Hematopoietic multipotent progenitor cell treated with erythropoietin and hydrocortisone succinate and interleukin-3 and kit ligand, for 6 days (in vitro differentiated cells): ENCODE results near the gene OR51E2.
"Not testable (repeated sequence)": the region's sequence is repeated elsewhere in the genome, so short reads cannot be mapped to it uniquely, and the experiment has no call there.

ENCODE experiments used
- DNase-seq: peaks from one replicate; pipeline ENCODE4 v3.0.0-alpha.2; 2015

The OR51E2 gene, protein sequence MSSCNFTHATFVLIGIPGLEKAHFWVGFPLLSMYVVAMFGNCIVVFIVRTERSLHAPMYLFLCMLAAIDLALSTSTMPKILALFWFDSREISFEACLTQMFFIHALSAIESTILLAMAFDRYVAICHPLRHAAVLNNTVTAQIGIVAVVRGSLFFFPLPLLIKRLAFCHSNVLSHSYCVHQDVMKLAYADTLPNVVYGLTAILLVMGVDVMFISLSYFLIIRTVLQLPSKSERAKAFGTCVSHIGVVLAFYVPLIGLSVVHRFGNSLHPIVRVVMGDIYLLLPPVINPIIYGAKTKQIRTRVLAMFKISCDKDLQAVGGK

DNA sequence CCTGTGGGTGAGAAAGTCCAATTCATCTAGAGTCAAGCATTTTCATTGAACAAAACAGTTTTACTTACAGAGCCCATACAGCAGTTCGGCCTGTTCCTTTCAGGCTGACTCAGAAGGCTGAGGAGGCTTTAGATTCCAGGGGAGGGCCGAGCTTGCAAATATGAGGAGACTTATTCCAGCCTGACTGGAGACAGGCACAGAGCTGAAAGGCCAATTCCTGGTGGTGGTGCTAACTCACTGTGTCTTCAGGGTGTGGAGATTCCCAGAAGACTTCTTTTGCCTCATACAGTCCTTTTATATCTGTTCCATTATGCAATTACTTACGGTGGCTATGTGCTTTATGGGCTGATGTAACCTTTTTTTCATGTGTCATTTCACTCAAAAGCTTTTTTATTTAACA lies at the start of gene OR51E2:
Gene OR51E2, minus strand, starts transcription at position 269 of the 400 bp plus-strand sequence. CDS start 15,142 bp downstream, outside the sequence.
- DNase-seq, result no peak

DNA sequence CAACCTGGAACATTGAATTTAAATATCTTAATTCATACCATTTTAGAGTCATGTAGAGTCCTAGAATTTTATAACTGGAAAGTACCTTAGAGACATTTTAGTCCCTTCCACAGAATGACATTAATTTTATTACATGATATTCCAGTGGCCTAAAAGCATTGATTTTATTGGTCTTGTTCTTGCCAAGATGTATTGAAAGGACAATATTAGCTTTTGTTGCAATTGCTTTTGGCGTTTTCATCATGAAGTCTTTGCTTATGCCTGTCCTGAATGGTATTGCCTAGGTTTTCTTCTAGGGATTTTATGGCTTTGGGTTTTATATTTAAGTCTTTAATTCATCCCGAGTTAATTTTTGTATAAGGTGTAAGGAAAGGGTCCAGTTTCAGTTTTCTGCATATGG lies 43.1 kb upstream of the OR51E2 start:
- no peak for DNase-seq

DNA sequence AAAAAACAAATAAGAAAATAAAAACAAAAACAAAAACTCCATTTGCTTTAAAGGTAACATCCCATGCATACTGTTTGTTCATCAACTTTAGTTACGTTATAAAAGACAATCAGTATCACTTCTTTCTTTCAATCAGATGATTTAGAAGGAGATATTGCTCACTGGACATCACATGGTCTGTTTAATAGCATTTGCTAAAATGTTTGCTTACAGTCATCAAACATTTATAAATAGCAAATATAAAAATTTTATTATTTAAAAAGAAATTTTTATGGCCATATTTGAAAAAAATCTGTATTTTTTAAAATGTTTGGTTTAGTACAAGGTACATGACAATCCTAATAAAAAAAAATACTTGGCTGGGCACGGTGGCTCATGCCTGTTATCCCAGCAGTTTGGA lies 29.5 kb upstream of the OR51E2 start:
- no peak for DNase-seq

DNA sequence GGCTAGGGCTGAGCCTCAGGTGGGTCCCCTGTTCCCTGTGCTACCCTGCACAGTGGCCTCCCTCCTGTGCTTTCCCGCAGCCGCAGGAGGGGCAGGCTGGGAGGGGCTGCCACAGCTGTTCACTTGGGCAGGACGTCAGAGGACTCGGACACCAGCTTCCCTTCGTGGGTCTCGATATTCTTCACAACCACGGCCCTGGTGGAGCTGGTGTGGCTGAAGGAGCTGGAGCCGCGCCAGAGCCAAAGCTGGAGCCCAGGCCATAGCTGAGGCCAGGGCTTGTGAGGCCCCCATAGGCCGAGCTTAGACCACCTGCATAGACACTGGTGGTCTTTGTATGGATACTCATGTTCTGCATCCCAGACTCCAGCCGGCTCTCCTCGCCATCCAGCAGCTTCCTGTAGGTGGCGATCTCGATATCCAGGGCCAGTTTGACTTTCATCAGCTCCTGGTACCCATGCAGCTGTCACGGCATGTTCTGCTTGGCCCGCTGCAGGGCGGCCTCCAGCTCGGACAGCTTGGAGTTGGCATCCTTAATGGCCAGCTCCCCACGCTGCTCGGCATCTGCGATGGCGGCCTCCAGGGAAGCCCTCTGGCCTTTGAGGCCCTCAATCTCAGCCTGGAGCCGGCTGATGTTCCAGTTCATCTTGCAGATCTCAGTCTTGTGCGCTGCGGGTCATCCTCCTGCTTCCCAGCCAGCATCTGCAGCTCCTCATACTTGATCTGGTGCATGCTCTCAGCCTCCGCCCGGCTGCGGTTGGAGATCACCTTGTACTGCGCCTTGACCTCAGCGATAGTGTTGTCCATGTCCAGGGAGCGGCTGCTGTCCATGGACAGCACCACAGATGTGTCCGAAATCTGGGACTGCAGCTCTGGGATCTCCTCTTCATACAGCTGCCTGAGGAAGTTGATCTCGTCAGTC lies 25.2 kb upstream of the OR51E2 start:
- DNase-seq, result not testable (repeated sequence)

DNA sequence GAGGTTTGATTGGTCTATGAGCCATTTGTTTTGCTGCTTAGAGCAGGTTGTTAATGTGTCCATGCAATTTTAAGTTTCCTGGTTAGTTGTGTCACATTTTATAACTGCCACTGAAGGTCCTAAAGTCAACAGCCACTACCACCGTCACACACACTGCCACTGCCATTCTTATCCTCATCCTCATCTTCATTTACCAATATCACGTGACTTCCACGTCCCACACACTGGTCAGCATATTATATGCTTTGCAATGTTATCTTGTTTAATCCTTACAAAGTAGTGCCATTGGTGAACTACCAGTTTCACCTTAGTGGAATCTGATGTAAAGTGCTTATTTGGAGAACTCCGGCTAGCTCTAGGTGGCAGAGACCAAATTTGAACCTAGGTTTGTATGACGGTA lies 16.6 kb upstream of the OR51E2 start:
- no peak for DNase-seq

DNA sequence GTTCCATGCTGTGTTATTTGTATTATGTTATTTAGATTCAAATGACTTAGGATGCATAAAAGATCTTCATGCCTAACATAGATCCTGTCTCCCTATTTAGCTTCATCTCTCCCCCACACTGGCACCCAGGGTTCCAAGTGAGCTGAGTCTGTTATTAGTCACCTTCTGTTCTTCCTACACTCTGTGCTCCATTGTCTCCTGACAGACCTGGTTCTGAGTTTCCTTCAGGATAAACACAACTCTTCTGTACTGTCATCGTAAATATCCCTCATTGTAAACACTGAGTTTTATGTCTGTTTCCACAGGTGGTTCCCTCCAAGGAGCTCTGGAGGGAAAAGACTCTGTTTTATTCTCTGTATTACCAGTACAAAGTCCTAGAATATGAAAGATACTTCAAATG lies 15.6 kb upstream of the OR51E2 start:
- no peak for DNase-seq

DNA sequence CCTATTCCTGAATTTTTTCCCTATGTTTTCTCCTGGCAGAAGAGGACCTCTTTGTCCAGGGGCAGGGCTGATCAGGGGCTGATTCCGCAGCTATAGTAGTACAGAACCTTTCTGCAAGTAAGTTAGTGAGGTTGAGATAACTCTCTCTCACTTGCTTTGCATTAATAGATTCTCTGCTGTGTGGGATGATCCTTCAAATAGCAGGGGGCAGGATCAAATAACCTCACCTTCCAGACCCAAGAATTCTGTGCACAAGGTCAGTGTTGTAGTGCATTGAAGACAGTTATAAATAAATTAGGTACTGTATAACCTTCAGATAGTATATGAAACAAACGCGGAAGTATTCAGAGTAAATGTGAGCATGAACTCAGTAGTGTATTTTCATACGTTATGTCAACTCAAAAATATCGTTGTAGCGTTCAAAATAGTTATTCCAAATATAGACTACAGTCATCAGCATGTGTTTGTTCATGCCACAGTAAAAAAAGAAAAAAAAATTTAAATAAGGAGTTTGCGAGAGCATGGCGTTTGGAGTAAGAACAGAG lies 7.2 kb upstream of the OR51E2 start:
- no peak for DNase-seq

DNA sequence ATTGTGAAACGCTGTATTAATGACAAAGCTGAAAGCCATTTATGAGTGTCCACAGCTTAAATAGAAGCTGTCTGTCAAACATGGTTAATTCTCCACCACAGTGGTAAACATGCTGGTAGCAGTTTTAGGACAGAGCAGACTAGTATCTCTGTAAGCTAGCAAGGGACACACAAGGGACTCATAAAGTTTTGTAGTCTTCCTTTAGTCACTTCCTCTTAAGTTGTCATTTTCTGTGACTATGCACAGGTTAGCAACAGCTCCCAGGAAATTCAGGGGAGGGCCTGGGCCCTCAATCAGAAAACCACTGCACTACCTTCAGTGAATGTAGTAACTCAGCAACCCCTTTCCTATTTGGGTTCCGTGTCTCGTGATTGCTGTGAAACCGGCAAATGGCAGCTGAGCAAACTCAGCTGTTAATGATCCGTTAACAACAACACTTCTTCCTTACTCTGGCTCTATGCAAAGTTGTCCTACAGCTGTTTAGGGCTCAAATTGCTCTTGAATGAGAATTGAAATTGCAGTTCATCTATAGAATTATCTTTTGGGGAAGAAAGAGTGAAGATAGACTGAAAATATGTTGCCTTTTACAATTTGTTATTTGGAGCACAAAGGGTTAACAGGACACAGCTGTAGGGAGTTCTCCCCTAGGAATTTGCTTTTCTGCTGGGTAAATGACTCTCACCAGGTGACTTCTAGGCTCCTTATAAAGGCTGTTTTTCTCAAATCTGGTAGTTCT lies 6.6 kb upstream of the OR51E2 start, which contains the start of gene MMP26:
Gene MMP26, plus strand, starts transcription at position 731 of the 736 bp plus-strand sequence.
- no peak for DNase-seq

DNA sequence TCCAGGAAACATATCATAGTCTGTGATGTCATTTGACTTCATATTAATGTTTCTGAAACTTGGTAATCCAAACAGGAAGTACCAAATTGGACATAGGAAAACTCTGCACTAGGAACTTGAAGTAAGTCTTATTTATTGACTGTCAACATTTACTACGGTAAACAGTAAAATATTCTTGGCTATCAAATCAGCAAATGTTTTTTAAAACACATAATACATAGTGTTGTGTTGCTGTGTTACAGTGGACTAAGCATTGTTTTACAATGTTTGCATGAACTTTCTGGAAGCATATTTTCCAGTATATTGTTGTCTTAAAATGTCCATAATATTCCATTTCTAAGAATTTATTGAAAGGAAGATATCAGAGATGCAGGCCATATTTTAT lies 2.8 kb upstream of the OR51E2 start:
- no peak for DNase-seq

DNA sequence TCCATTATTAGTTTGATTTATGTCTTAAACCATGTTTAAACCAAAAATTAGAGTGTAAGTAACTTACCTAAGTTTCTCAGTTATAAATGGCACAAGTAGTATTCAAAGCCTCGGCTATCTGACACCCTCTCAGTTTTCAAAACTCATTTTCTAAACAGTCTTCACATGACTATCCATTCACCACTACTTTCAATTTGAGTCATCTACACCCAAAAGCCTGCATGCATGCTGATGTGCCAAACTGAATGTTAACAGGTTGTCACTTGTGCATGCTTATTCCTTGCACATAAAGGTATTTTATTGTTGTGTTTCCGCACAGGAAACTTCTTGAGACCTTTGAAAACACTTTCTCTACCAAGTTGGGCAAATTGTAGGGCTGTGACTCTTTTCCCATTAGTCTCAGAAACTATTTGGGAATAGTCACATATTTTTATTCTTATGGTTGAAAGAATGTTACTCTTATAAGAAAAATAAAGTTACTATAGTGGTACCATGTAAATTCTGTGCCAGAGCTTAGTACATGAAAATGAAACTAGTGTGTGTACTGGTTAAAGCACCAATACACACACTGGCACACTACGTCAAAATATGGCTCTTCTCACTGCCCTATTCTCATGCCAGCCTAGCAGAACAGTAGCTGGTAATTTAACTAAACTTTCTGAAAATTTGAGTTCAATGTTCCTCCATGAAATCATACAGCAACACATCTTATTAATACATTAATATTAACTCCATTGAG lies 2.2 kb upstream of the OR51E2 start:
- DNase-seq, result no peak

DNA sequence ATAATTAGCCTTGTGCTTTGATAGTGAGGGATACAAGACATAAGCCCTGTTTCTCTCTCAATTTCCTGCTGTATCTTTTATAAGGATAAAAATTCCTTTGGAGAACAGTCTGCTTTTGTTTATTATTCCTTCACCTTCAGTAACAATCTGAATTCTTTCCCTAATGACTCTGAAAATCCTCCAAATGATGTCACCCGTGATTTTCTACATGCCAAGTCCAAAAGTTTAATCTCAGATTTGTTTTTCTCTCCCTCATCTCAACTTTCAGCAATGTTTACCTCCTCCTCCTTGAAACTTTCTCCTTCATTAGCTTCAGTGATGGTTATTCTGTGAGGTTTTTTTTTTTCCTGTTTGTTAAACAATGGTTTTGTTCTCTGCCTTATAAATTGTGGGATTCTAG lies 2.2 kb downstream of the OR51E2 start:
- DNase-seq, result no peak

DNA sequence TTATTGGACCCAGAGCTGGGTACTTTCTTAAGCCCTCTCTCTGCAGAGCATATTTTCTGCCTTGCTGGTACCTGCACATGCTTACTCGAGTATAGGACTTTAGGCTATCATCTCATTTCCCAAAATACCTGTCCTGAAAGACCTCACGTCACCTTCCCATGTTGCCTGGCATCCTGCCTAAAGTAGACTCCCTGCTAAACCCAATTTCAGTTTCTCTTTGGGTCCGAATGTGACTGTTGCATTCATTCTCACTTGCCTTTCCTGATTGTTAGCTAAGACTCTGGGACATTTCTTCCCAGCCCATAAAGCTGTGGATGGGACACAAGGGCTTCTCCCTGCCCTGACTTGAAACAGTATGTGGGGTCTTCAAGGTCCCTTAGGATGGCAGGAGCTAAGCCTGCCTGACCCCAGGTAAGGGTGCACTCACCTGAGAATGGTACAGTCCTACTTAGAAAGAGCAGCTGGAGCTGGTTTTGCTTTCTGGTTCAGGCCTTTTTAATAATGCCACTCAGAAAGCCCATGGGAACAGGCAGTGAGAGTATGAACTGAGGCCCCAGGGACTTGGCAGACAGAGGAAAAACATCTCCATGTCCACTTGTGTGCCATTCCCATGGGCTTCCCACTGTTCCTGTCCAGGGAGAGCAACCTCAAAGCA lies 12.9 kb downstream of the OR51E2 start:
- DNase-seq, result no peak

DNA sequence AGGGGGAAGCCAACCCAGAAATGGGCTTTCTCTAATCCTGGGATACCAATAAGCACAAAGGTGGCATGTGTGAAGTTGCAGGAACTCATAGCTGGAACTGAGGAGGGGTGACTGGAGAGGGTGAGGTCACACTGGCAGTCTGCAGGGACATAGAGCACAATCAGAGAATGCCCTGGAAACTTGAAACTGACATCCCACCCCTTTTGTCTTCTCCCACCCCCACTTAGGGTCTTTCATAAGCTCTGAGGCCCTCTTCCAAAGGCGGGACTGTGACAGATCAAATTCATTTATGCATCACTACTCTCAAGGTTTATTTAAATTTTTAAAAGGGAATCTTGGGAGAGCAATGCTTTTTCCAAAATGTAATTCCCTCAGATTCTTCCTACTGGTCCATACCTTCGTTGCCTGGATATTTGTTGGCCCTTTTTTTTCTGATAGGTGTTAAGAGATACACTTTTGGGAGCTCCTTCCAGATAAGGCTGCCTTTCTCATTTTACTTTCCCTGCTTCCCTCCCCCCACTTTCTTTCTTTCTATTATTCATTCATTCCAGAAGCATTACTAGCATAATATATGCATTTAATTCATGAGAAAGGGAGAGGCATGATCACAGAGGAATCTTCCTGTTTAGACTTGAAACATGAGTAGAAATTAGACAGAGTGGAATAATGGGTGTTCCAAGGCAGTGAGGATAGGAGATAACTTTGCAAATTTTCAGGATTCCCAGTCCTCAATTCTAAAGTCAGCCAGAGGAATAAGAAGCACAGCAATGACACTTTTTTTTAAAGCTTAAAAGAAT lies 14.8 kb downstream of the OR51E2 start:
- DNase-seq, result no peak

DNA sequence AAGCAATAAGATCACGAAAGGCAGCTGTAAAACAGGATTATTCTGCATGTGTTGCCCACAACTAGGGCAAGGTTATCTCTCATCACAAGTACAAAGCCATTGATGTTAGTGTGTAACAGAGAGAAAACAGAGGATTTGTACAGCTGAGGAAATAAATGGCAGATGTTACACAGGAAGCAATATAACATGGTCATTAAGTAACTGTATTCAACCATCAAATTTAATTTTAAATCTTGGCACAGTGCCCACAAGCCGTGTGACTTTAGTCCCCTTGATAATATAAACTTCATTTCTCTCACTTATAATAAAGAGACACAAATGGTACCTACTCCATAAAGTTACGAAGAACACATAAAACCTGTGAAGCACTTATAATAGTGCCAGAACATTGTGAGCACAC lies 17.3 kb downstream of the OR51E2 start:
- DNase-seq, result no peak

DNA sequence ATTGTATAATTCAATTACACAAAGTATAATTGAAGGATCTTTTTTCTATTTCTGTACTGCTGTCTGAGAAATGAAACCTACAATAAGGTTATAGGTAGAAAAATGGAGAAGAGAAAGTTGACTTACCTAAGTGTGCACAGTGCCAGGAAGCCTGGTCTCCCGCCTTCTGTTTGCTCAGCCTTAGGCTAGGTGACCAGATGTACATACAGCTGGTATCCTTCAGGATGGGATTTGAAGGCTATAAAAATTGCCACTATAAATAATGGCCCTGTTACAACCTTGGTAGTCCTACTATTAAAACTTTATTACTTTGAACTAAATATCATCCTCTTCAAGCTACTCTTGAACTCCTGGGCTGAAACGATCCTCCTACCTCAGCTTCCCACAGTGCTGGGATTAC lies 19.7 kb downstream of the OR51E2 start:
- DNase-seq, result no peak

DNA sequence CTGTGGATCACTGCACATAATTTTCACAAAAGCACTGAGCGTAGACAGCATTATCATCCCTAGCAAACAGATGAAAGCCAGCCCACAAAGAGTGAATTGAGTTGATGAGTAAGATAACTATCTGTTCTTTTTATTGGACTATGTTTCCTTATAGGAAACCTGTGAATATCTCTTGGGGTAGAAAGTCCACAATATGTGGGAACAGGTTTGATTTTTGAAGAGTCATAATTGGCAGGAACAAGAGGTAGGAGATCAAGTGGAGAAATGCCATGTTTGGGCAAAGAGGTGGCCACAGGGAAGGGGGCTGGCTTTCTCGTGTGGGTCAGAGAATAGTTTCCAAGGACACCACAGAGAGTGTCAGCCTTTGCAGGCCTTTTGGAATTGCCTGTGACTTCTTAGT lies 23.9 kb downstream of the OR51E2 start:
- no peak for DNase-seq

DNA sequence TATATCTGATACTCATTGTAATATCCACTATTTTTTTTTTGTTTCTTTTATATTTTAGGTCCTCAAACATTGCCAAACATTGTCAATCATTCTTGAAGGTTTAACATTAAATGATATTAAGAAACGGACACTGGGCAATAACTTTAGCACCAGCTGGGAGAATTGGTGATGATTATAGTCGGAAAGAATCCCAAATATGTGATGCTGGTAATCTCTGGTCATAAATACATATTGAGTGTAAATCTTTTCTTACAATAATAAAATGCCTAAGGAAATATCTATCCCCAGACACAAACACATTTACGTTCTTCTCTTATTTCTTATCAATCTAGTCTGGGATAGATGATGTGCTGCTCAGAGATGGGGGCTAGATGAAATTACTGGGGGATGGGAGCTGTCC lies 25.2 kb downstream of the OR51E2 start:
- no peak for DNase-seq

DNA sequence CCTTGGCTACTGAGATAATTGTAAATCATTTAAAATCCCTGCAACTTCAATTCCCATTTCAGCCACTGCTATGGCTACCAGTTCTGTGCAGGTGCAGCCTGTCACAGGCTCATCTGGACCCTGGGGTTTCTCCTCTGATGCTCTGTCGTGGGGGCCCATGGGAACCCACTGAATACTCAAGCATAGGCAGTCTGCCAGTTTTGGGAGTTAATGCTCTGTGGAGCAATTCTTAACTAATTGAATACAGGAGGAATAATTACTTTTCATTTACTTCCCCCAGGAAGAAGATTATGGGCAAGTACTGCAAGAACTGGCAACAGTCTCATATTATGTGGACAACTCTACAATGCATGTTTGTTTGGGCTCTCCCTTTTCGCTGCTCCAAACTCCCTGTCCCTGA lies 25.9 kb downstream of the OR51E2 start:
- no peak for DNase-seq

DNA sequence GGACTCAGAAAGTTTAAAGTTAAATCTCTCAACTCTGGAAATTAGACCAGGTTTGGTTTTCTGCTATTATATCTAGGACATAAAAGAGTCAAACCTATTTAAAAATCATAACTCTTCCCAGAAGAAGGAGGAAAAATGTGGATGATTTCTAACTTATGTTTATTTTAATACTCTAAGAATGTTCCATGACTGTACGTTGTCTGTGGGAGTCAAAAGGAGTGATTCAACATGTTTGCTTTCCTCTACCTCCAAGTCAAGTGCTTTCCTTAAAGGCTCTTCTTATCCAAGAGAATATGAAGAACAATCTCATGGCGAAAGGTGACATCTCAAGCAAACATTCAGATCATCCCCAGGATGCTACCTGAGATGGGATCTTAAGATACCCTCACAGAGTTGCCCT lies 32.2 kb downstream of the OR51E2 start:
- no peak for DNase-seq

DNA sequence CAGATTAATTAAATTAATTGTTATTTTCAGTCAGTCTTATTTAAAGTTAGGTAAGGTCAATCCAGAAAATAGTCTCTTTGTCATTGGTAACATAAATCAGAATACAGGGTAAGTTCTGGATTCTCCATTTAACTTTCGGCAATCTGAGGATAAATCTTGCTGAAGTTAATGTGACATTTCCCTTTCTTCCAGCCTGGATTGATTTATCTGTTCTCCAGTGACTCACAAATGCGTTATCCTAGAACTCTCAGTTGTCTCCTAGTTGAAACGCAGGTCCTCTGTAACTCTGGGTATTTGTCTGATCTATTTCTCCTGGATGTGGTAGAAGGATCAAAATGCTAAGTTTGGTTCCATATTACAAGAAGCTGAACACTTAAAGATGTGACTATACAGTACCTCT lies 32.9 kb downstream of the OR51E2 start:
- no peak for DNase-seq

DNA sequence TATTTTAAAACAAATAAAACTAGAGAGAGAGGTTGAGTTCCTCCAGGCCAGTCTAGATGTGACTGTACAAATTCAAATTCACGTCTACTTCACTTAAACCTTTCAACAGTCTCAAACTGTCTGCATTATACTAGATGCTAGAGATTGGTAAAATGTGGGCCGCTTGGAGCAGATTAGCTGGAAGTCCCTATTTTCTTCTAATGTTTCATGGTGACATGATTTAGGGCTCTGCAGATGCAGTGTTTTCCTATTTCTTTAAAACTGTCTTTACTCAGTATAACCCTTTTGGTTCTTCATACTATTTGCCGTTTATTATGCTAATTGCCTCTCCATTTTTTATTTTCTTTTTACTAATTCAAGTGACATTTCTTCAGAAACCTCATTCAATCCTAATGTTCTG lies 33.5 kb downstream of the OR51E2 start:
- DNase-seq, result no peak
